Measurements from ENCODE around the gene DPP7.
"Not testable (repeated sequence)": the region's sequence is repeated elsewhere in the genome, so short reads cannot be mapped to it uniquely, and the experiment has no call there.

Gene DPP7

DNA sequence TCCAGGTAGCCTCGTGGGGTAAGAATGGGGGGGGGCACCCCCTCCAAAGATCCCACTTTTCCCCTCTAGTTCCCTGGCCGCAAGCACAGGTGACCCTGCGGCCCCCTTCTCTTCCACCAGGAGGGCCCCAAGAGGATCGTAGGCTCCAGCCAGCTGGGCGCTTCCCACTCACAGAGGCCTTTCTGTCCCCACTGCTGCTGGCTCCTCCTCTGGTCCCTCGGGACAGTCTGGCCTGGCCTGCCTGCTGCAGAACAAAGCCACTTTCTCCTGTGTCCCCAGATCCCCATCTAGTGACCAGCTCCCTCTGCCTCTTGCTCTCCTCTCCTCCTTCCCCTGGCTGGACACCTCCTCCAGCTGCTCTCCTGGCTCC is 43.6 kb downstream of the DPP7 start:
- DNase-seq (ENCODE audit: low spot score) = no peak

DNA sequence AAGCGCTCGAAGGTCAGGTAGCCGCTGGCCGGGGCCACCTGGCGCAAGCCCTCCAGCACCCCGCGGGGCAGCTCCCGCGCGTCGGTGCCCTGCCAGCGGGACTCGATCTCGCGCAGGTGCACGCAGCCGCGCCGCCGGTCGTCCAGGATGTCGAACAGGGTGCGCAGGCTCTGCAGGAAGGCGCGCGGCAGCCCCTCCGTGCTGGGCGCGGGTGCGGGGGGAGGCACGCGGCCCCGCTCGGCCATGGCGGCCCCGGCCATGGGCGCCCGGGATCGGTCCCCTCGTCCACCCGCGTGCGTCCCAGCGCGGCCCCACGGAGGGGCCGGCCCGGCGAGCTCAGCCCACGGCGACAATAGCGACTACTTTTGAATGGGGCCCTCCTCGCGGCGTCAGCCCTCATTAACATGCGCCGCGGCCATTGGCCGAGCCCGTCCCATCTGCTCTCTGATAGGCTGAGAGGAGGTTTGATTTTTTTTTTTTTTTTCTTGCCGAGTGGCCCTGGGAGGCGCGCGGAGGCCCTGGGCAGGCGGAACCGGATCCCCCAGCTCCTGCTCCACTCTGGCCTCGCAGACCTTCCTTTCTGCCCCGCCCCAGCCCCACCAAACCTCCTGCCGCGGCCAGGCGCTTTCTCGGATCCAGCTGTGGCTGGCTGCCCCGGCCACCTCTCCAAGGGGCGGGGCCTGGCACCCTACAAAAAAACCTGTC is 44.2 kb downstream of the DPP7 start, which contains the start of gene SAPCD2:
SAPCD2 (minus strand) TSS at position 357 of the 705 bp plus-strand sequence; CDS start at position 260, 97 bp downstream.
- DNase-seq (ENCODE audit: low spot score) = peak; percentile 96

DNA sequence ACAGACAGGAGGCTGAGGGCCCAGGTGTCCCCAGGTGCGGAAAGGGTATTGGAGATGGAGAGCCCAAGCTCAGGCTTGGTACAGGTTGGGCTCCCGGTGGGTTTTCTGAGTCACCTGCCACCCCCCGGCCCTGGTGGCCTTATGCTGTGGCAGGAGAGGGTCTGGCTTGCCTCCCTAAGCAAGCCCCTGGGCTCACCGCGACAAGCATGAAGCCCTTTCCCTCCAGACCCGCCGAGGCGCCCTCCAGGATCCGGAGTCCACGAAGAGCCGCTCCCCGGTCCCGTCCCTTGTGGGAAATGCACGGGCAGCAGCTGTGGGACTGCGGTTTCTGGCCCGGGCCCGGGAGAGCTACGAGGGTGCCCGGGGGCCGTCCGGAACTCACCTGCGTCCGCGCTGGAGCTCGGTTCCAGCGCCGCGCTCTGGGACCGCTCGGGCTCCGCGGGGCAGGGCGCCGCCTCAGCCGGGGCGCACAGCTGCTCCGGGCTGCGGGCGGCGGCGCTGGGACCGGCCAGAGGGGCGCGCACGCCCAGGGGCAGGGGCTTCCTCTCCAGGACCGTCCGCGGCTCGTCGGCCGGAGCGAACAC is 44.9 kb downstream of the DPP7 start:
- DNase-seq (ENCODE audit: low spot score) = no peak

DNA sequence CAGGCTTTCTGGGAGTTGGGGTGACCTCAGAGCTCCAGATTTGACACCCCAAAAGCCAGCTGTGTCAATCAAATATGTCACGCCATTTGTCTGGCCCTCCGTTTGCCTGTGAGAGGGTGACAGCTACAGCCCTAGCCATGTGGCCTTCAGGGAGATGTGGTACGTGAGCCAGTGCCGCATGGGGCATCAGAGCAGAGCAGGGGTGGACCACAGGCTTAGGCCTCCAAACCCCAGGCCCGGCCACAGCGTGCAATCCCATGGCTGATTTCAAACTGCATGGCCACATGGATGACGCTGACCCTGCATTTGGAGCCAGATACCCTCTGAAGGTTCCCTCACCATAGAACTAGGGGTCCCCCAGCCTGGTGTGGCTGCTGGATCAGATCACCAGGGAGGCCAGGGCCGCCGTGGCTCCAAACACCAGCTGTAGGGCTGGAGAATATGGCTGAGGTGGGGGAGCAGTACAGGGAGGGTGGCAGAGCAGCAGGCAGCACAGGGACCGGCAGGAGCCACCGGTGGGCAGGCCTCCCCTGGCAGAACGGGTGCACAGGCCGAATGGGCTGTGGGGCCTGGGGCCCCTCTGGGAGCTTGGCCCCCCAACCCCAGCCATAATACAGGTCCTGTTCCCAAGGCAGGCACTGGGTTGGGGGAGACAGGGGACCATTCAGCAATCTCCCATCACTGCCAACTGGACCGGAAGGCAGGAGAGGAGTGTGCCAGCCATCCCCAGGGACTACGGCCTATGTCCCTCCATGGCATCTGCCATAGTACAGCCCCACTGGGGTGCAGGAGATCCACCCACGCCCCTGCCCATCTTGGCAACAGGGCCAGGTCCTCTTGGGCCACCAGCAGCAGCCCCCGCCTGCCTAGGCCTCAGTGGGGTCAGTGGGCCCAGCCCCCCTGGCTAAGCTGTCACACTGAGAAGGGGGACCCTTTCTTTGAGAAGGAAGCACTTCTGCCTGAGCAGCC is 45.7 kb downstream of the DPP7 start:
- DNase-seq (ENCODE audit: low spot score) = no peak

DNA sequence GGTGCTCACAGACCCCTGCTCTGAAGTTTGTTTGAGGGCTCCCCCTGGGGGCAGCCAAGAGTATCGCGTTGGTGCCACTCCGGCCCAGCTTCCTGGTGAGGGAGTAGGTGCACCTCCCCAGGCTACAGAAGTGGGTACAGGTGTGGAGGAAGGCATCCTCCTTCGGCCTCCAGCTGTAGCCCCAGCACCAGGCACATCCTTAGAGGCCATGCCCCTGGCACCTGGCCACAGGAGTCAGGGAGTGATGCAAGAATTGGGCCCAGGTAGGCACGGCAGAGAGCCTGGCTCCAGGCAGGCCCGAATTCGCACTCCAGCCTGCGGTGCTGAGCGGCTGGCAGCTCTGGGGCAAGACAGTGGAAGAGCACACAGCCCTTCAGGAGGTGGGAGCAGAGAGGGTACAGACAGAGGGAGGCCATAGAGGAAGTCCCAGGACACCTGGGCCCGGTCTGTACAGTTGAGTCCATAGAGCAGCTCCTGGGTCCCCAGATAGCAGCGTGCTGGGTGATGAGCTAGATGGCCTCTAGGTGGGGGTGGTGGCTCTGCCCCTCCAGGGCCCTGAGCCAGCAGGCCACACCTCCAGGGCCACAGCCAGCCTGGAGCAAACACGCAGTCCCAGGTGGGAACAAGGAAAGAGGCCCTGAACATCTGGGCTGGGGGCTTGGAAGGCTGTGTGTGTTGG is 46.5 kb downstream of the DPP7 start:
- DNase-seq (ENCODE audit: low spot score) = peak; percentile 86

DNA sequence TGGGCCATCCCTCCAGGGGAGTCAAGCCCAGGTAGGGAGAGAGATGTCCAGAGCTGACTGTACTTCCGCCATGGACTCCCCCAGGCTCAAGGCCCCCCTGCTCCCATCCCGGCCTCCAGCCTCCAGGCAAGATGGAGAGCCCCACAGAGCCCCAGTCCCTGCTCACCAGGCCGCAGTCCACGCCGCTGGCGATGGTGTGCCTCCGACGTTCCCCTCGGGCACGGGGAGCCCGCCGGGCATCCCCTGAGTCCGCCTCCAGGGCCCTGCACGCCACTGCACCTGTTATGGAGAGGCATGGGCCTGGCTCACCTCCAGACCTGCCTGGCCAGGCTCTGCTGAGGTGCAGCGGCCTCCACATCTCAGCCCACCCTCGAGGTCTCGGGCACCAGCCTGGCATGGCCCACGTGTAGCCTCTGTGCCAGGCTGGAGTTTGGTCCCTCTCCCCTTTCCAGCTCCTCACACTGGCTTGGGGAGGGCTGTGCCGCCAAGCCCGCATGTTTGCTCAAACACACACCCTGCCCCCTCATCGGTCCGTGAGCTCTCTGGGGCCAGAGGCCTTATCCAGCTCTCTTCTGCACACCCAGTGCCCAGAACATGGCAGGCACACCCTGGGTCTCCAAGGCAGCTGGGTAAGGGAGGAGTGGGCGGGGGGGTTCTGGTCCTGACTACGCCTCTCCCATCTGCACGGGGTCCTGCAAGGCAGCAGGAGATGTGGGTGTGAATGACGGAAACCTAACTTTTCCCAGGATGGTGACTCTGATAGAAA is 48.3 kb downstream of the DPP7 start:
- DNase-seq (ENCODE audit: low spot score) = no peak

DNA sequence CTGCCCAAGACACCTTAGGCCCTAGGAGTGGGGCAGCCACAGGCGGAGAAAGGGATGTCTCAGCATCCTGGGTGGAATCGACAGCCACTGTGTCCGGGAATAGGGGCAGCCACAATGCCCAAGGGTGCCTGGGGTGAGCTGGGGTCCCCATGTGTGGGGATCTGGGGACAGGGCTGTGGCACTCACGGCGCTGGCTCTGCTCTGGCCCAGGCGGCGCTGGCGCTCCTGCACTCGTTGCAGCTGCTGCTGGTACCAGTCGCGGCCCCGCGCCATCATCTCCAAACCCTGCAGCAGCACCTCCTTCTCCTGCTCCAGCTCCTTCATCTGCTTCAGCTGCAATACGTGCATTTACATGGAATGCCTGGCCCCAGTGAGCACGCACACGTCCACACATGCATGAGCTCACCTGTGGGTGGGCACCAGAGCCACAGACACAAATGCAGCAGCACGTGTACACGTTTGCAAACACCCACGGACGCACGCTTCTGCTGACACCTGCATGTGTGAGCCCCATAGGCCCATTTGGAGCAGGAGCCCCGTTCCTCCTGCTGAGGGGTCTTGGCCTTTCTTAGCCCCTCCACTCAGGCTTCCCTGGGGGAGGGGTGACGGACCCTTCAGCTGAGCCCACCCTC is 49.1 kb downstream of the DPP7 start:
- no peak for DNase-seq (ENCODE audit: low spot score)

DNA sequence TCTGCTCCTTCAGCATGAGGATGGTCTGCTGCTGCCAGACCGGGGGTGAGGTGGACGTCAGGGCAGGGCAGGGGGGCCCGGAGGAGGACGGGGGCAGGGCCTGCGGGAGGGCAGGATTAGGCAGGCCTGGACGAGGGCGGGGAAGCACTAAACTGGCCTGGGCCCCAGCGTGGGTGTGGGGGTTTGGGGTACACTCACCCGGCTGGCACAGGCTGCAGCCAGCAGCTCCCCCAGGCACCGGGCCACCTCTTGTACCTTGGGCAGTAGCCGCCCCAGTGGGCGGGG is 49.7 kb downstream of the DPP7 start:
- DNase-seq (ENCODE audit: low spot score) = no peak

DNA sequence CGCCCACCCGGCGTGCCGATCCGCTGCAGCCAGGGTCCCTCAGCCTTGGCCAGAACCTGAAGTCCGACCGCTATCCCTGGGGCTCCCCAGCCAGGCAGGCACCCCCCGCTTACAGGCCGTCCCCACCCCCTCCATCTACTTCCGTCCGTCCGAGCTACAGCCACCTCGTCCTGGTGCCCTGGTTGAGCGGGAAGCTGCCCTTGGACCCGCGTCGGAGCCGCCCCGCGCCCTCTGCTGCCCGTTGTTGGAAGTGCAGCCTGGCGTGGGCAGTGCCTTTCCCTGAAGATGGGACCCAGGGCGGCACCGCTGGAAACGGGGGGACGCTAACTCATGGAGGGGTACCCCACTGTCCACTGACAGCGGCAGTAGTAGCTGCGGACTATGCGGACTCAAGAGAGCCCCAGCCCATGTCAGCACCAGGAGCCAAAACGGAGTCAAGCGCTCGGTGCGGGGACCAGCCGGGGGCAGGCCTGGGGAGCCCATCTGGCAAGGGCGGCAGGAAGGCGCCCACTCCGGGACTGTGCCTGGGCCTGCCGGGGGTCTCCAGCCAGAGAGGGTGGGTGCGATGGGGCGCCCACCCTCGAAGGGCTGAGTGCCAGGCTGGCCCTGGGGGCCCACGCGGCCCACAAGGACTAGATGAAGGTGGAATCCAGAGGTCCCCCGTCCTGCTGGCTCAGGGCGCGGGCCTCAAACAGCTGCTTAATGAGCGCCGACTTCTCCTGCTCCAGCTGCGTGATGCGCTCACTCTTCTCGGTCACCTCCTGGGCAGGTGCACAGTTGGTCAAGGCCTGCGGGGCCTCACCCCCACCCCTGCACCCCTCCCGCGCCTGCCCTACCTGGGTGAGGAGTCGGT is 50.3 kb downstream of the DPP7 start:
- peak; percentile 85 for DNase-seq (ENCODE audit: low spot score)

DNA sequence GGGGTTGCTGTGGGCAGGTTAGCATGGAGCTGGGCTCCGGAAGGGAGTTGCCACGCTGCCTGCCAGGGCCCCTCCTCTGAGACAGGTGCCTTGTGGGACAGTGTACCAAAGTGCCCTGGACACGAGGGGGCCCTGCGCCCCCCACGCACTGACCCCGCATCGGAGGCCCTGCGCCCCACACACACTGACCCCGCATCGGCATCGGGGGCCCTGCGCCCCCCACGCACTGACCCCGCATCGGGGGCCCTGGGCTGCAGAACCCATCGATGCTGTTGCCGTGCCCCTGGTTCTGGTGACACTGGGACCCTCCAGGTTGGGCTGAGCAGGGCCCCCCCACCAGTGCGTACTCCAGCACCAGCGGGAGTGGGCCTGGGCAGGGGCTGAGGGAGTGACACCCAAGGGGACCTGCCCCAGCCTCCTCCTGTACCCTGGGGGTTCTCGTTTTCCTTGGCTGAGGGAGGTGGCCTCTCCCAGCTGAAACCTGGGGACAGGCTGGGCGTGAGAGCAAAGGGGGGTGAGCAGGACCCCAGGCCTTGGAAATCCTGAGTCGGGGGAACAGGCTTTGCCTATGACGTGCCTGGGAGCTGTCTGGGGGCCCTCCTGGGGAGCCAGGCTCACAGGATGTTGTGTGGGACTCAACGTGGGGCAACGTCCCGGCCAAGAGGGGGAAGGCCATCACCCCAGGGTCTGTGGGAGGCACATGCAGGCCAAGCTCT is 51.1 kb downstream of the DPP7 start:
- no peak for DNase-seq (ENCODE audit: low spot score)

DNA sequence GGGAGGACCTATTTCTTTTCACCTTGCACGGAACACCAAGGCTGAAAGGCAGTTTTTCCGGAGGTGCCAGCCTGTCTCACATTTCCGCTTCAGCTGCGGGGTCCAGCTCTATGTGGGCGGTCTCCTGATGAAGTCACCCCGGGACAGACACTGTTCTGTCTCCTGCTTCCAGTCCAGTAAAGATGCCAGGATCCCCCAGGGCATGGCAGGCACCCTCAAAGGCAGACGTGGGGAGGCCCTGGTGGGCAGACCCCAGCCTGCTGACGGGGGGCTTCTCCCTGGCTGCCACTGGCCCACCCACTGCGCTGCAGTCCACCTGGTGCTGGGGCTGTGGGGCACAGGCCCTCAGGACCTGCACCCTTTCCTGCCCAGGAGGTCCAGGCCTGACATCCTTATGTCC is 51.7 kb downstream of the DPP7 start:
- DNase-seq (ENCODE audit: low spot score) = not testable (repeated sequence)

DNA sequence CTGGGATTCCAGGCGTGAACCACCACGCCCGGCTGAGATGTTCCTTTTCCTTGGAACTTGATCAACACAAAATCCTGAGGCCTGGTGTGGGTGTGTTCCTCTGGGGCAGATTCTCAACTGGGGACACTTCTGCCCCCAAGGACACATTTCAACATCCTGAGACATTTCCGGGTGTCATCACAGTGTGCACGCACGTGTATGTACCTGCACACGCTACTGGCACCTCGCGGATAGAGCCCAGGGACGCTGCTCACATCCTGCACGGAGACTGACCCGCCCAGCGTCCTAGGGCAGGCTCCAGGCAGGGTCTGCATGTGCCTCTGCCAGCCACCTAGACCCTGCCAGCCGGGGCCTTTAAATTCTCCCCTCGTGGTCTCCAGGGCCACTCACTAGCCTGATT is 52.1 kb downstream of the DPP7 start:
- DNase-seq (ENCODE audit: low spot score) = no peak
